GM12872 (cell line): ENCODE results near the gene HOXC9.

Experiments
- CTCF ChIP-seq: IDR thresholded peaks from 3 replicates; pipeline ENCODE4 v1.5.1; 2011; ENCODE audit warnings: low read depth, mild to moderate bottlenecking, low read length, moderate library complexity; ENCODE audit not compliant: insufficient read depth

HOXC9 gene

DNA sequence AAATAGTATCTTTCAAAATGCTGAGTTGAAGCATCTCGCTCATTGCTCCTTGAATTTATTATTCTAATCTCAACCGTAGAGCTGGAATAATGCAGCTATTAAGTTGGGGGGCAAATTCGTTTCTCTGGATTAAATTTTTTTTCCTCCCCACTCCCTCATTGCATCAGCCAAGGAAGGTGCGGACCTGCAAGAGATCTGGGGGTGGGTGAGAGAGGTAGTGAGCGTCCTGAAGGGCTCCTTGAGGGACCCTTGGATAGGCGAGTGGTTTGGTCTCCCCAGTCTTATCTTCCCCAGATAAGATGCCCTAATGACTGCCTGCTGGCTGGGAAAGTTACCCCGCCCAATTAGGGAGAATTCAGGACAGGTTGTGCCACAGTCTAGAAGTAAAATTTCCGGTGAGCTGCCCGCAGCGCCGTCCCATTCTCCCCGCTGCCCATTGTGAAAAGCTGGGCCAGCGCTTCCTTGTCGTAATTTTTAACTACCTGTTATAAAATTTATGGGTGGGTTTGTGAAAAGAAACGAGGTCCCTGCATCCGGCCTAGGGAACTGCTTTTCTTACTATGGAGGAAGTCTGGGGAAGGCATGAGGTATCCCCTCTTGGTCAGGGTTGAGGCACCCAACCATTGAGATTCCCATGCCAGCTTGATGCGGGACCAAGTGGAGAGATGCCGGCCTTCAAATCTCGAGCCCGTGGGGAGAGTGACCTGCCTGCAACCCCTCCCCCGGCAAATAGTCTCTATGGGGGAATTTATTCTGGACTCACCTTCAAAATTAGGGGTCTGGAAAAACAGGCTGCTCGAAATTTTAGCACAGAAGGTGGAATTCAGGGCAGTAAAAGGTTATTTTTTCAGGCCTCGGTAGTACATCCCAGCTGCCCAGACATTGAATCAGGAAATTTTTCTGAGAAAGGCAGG, 15.3 kb downstream of the HOXC9 start:
- no peak for TF ChIP-seq CTCF

DNA sequence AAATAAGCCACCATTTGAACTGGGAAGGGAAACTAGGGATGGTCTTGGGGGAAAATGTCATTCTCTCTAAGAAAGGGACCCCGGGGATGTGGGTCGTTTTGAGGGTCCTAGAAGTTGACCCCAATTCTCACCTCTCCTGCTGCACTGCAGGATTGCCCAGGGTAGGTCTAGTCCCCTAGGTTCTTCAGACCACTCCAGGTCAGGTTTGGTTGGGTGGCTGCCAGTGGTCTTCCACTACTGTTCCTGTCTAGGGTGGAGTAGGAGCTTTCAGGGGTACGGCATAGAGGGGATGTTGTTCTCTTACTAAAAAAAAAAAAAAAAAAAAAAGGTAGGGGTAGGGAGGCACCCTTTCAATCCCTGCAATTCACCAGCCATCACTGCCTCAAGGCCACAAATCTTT, 16.1 kb downstream of the HOXC9 start:
- TF ChIP-seq CTCF: no peak

DNA sequence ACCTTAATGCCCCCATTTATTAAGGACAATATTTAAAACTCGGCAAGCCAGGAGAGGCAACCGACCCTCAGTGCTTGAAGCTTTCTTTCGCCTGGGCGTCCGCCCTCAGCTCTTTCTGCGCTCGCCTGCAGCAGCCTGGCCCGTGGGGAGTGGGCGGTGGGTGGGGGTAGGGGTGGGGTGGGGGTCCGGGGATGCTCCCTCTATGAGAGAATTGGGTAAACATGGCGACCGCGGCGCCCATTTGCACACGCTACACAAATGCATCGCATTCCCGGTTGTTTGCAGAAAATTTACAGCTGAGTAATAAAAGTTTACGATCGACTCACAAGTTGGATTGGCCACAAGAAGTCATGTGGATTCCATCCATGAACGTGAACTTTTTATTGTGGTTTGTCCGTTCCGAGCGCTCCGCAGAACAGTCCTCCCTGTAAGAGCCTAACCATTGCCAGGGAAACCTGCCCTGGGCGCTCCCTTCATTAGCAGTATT, 16.6 kb downstream of the HOXC9 start:
- no peak for TF ChIP-seq CTCF

DNA sequence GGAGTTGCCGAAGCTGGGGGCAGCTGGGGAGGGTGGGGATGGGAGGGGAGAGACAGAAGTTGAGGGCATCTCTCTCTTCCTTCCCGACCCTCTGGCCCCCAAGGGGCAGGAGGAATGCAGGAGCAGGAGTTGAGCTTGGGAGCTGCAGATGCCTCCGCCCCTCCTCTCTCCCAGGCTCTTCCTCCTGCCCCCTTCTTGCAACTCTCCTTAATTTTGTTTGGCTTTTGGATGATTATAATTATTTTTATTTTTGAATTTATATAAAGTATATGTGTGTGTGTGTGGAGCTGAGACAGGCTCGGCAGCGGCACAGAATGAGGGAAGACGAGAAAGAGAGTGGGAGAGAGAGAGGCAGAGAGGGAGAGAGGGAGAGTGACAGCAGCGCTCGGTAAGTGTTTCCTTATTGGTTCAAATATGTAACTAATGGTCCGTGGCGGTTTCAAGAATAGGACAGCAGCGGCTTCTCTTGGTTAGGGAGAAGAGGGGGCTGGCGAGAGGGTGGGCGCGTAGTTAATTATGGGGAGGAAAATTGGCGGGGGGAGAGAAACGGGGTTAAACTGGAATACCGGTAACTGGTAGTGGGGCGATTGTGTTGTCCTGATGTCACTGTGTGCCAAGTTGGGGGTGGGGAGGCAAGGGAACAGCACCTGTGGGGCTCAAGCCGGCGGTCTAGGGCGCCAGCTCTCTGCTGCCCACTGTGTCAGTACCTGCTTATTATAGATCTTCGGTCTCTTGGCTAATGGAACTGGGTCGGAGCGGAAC, 17.2 kb downstream of the HOXC9 start:
- TF ChIP-seq CTCF: no peak

- no peak for TF ChIP-seq CTCF
Observed at GRCh38 chr12:54017878-54018467, 18.0 kb downstream of the HOXC9 start.

DNA sequence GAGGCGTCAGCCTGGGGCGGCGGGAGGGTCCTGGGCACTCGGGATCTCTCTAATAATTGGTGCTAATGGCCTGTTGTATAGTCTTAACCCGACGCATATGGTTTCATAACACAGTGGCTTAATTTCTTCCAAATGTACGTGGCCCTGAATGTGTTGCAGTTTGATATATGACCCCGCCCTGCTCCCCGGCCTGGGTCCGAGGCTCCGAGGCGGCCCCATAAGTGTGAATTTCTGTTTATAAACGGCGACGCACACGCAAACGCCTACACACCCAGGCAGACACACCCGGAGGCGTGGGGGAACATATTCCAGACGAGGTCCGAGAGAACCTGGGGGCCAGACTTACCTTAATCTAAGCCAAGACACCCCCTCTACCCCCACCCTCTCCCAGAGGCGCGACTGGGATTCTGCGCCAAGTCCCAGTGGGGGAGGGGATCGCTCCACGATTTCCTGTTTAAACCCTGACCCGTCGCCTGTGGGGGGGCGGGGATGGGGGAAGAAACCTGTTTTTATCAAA, 18.6 kb downstream of the HOXC9 start:
- TF ChIP-seq CTCF: no peak
